Gastroesophageal sphincter (tissue), 3 donors: ENCODE results near the gene LYPD3.

Source experiments
- POLR2A ChIP-seq, 2 donors: fragments of 450-650 bp; IDR thresholded peaks; one replicate each; pipeline ENCODE4 v1.6.1; 2017; ENCODE audit warnings: antibody characterized with exemption in 2 of 2, mild to moderate bottlenecking in 2 of 2, moderate library complexity in 1 of 2
- TF ChIP-seq, protein P1 (sequence below), 4 experiments: fragments of 200-600 bp in 2 of 4; fragments of 450-650 bp in 2 of 4; sonication (generic) in 1 of 4; IDR thresholded peaks; one replicate each; pipeline ENCODE4 v1.5.1; 2017 to 2019; ENCODE audit warnings: antibody characterized with exemption in 4 of 4, mild to moderate bottlenecking in 2 of 4, moderate library complexity in 2 of 4

DNA sequence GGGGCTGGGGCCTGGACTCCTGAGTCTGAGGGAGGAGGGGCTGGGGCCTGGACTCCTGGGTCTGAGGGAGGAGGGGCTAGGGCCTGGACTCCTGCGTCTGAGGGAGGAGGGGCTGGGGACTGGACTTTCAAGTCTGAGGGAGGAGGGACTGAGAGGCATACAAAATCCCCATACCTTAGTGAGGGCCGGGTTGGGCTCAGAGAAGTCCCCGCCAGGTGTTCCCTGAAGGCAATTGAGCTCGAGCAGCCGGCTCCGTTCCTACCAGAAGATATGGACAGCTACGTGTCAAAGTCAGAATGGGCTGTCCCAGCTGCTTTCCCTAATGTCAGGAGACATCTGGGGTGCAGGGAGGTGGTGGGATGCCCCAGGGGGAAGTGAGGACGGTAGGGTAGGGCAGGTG lies 29.7 kb upstream of the LYPD3 start:
- no peak for TF ChIP-seq POLR2A (IDR thresholded peaks at IDR 0.05)
- TF ChIP-seq, protein P1, sequence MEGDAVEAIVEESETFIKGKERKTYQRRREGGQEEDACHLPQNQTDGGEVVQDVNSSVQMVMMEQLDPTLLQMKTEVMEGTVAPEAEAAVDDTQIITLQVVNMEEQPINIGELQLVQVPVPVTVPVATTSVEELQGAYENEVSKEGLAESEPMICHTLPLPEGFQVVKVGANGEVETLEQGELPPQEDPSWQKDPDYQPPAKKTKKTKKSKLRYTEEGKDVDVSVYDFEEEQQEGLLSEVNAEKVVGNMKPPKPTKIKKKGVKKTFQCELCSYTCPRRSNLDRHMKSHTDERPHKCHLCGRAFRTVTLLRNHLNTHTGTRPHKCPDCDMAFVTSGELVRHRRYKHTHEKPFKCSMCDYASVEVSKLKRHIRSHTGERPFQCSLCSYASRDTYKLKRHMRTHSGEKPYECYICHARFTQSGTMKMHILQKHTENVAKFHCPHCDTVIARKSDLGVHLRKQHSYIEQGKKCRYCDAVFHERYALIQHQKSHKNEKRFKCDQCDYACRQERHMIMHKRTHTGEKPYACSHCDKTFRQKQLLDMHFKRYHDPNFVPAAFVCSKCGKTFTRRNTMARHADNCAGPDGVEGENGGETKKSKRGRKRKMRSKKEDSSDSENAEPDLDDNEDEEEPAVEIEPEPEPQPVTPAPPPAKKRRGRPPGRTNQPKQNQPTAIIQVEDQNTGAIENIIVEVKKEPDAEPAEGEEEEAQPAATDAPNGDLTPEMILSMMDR (IDR thresholded peaks at IDR 0.05), result no peak
